ENCODE results near the gene ZRANB1. TPM values are rescaled to one million over a fixed set of nuclear protein-coding genes. Genes with fewer than 3 reads are reported as not detected.
"Not testable (repeated sequence)": the region's sequence is repeated elsewhere in the genome, so short reads cannot be mapped to it uniquely, and the experiment has no call there.

ZRANB1 gene
- total and polyA plus RNA-seq, 7 experiments from 2014 or later, result 7.3 to 26.4 (median 17.3) TPM

DNA sequence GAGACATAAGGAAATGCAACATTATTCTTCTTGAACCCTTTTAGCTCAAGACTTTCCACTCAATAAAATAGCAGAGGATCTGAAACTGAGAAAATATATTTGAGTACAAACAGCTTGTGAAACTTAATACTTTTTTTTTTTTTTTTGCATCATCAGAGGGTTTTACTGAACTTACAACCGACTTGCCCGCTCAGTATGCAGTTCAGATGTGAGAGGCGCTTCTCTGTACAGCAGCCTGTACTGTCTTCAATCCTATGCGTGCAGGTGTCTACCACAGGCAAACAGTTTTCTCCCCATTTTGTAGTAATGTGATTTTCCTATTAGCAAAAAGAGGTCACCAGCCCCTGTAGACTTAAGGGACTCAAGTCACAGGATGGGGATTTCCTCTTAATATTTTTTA lies 46.8 kb downstream of the ZRANB1 start:
- Mint-ChIP-seq H3K36me3 (peaks cover 11 to 41% (median 29%) of the 10 kb centered on the region in 5 donors), H3K27ac (peak overlapping the region in 5 of 9 donors; percentile 3 to 62 (median 28))
- H3K4me3 ChIP-seq (ENCODE audit: low read length); intact Hi-C loops (cut with micrococcal nuclease); H3K9me3 Mint-ChIP-seq; H3K27ac ChIP-seq (ENCODE audit: low read depth, low read length); ATAC-seq; H3K27me3 ChIP-seq (ENCODE audit: control insufficient read depth in 2 of 2, insufficient read depth in 2 of 2, low read length in 2 of 2); H3K9me3 ChIP-seq (ENCODE audit: control insufficient read depth in 2 of 3, low read length in 3 of 3); DNase-seq; H3K4me1 ChIP-seq (ENCODE audit: control insufficient read depth in 2 of 2, insufficient read depth in 2 of 2, low read length in 2 of 2); H3K4me1 Mint-ChIP-seq; H3K27me3 Mint-ChIP-seq; H3K4me3 Mint-ChIP-seq: not testable (repeated sequence)
- POLR2A ChIA-PET, result interaction anchor here (0.6 kb wide), 1 partner anchor 11 kb away, joined by 4 read pairs; no protein-coding TSS in a partner anchor
- peaks cover 0 to 29% (median 0%) of the 10 kb centered on the region in 3 experiments for H3K36me3 ChIP-seq (ENCODE audit: control insufficient read depth in 2 of 3, insufficient read depth in 3 of 3, low read length in 3 of 3)
- CTCF ChIA-PET, result interaction anchor here (0.7 kb wide), 1 partner anchor 10 kb away, joined by 3 read pairs; no protein-coding TSS in a partner anchor

DNA sequence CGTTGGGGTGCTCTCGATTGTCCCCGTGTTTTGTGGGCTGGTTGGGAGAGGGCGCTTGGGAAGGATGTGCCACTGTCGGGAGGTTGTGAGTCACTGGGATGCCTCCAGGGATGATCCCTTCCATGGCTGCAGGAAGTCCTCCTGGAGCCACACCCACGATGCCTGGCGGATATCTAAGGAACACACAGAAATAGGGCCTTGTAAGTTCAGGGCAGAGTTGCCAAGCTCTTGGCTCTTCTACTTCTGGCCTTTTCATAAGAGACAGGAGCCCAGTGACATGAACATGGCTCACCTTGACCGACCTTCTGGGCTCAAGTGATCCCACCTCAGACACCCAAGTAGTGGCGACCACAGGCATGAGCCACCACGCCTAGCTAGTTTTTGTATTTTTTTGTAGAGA lies 47.6 kb downstream of the ZRANB1 start:
- H3K4me3 Mint-ChIP-seq, result no peak overlapping the region
- H3K9me3 Mint-ChIP-seq, result no peaks in the 10 kb centered on the region
- intact Hi-C loops (cut with micrococcal nuclease), result no loop called here
- no peaks in the 10 kb centered on the region for H3K9me3 ChIP-seq (ENCODE audit: control insufficient read depth in 2 of 3, low read length in 3 of 3)
- ChIA-PET CTCF (no interaction called here), POLR2A (no interaction called here)
- no peaks in the 10 kb centered on the region for H3K4me1 Mint-ChIP-seq
- no peak overlapping the region for H3K4me3 ChIP-seq (ENCODE audit: low read length)
- peak overlapping the region in 2 of 9 donors; percentile 3 to 5 for H3K27ac Mint-ChIP-seq
- H3K27me3 Mint-ChIP-seq, result no peaks in the 10 kb centered on the region
- H3K27ac ChIP-seq (ENCODE audit: low read depth, low read length), result no peak overlapping the region
- ATAC-seq (no peak), DNase-seq (no peak)
- H3K36me3 ChIP-seq (ENCODE audit: control insufficient read depth in 2 of 3, insufficient read depth in 3 of 3, low read length in 3 of 3), result peaks cover 0 to 22% (median 0%) of the 10 kb centered on the region in 3 experiments
- H3K27me3 ChIP-seq (ENCODE audit: control insufficient read depth in 2 of 2, insufficient read depth in 2 of 2, low read length in 2 of 2), result no peaks in the 10 kb centered on the region
- peaks cover 7 to 41% (median 24%) of the 10 kb centered on the region in 5 donors for H3K36me3 Mint-ChIP-seq
- H3K4me1 ChIP-seq (ENCODE audit: control insufficient read depth in 2 of 2, insufficient read depth in 2 of 2, low read length in 2 of 2), result no peaks in the 10 kb centered on the region

DNA sequence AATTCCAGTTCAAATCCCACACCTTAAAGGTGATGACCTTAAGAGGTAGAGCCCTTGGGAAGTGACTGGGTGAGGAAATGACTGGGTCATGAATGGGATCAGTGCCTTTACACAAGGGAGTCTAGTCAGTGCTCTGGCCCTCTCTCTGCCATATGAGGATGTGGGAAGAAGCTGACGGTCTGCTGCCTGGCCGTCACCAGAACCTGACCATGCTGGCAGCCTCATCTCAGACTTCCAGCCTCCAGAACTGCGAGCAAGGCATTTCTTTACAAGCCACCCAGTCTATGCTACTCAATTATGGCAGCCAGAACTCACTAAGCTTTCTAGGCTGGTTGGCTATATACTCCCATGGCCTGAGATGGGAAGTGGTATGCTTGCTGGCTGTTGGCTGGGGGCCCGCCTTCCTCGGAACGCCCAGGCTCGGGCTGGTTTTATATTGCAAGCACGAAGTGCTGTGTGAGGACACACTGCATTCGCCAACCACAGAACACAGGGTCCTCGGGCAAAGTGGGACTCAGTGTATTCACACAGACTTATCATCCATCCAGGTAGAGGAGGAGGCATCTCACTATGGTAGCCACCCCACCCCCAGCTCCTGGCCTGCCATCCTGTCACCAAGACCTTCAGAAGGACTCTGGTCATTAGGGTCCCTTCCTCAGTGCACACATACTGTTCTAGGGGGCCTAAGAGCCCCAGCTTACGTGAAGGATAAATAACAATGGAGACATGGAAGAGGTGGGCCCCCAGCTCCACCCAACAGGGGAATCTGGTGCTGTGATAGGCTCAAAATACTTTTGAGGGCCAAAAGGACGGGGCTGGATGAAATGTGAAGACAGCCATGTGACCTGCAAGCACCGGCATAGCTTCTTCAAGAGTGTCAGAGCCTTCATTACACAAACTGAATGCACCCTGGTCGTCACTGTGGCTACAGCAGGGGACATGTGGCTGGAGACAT lies 49.0 kb downstream of the ZRANB1 start:
- DNase-seq, result peak in 1 of 9 donors; percentile 15

DNA sequence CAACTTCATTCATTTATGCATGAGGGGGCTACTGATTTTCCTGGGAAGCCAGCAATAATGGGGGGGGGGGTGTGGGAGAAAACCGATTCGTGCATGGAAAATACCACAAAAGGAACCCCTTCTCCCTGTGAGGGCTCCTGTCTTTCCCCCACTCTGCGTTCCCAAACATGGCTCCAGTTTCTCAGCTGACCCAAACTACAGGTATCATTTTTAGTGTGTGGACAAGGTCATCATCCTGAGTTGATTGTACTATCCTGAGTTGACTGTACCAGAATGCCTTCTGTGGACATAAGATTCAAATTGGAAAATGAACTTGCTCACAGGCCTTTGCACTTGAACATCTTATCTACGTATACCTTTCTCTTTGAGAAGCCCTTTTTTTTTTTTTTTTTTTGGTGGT lies 49.9 kb downstream of the ZRANB1 start:
- POLR2A ChIA-PET, result no interaction called here
- Mint-ChIP-seq H3K27ac (no peak overlapping the region), H3K4me3 (no peak overlapping the region), H3K4me1 (no peaks in the 10 kb centered on the region), H3K36me3 (peaks cover 3 to 26% (median 14%) of the 10 kb centered on the region in 5 donors), H3K27me3 (no peaks in the 10 kb centered on the region), H3K9me3 (peaks cover 0 to 1% (median 0%) of the 10 kb centered on the region in 11 donors)
- intact Hi-C loops (cut with micrococcal nuclease), result no loop called here
- Histone ChIP-seq H3K4me3 (ENCODE audit: low read length) (no peak overlapping the region), H3K27ac (ENCODE audit: low read depth, low read length) (no peak overlapping the region), H3K9me3 (ENCODE audit: control insufficient read depth in 2 of 3, low read length in 3 of 3) (no peaks in the 10 kb centered on the region), H3K36me3 (ENCODE audit: control insufficient read depth in 2 of 3, insufficient read depth in 3 of 3, low read length in 3 of 3) (peaks cover 0 to 6% (median 0%) of the 10 kb centered on the region in 3 experiments), H3K27me3 (ENCODE audit: control insufficient read depth in 2 of 2, insufficient read depth in 2 of 2, low read length in 2 of 2) (no peaks in the 10 kb centered on the region), H3K4me1 (ENCODE audit: control insufficient read depth in 2 of 2, insufficient read depth in 2 of 2, low read length in 2 of 2) (no peaks in the 10 kb centered on the region)
- ATAC-seq (no peak), DNase-seq (no peak)
- CTCF ChIA-PET, result no interaction called here

More for the DNA sequence above, 49.0 kb downstream of the ZRANB1 start:
- Mint-ChIP-seq H3K36me3 (peaks cover 3 to 32% (median 17%) of the 10 kb centered on the region in 5 donors), H3K4me3 (no peak overlapping the region), H3K27ac (peak overlapping the region in 1 of 9 donors; percentile 20), H3K27me3 (no peaks in the 10 kb centered on the region), H3K4me1 (no peaks in the 10 kb centered on the region), H3K9me3 (peaks cover 0 to 1% (median 0%) of the 10 kb centered on the region in 11 donors)
- no peaks in the 10 kb centered on the region for H3K27me3 ChIP-seq (ENCODE audit: control insufficient read depth in 2 of 2, insufficient read depth in 2 of 2, low read length in 2 of 2)
- ATAC-seq, result no peak
- intact Hi-C loops (cut with micrococcal nuclease), result no loop called here
- H3K4me1 ChIP-seq (ENCODE audit: control insufficient read depth in 2 of 2, insufficient read depth in 2 of 2, low read length in 2 of 2), result no peaks in the 10 kb centered on the region
- peaks cover 0 to 10% (median 0%) of the 10 kb centered on the region in 3 experiments for H3K36me3 ChIP-seq (ENCODE audit: control insufficient read depth in 2 of 3, insufficient read depth in 3 of 3, low read length in 3 of 3)
- H3K27ac ChIP-seq (ENCODE audit: low read depth, low read length), result no peak overlapping the region
- no peaks in the 10 kb centered on the region for H3K9me3 ChIP-seq (ENCODE audit: control insufficient read depth in 2 of 3, low read length in 3 of 3)
- no peak overlapping the region for H3K4me3 ChIP-seq (ENCODE audit: low read length)
- ChIA-PET CTCF (interaction anchor here (0.7 kb wide), 1 partner anchor 60 kb away, joined by 4 read pairs; no protein-coding TSS in a partner anchor), POLR2A (no interaction called here)

DNA sequence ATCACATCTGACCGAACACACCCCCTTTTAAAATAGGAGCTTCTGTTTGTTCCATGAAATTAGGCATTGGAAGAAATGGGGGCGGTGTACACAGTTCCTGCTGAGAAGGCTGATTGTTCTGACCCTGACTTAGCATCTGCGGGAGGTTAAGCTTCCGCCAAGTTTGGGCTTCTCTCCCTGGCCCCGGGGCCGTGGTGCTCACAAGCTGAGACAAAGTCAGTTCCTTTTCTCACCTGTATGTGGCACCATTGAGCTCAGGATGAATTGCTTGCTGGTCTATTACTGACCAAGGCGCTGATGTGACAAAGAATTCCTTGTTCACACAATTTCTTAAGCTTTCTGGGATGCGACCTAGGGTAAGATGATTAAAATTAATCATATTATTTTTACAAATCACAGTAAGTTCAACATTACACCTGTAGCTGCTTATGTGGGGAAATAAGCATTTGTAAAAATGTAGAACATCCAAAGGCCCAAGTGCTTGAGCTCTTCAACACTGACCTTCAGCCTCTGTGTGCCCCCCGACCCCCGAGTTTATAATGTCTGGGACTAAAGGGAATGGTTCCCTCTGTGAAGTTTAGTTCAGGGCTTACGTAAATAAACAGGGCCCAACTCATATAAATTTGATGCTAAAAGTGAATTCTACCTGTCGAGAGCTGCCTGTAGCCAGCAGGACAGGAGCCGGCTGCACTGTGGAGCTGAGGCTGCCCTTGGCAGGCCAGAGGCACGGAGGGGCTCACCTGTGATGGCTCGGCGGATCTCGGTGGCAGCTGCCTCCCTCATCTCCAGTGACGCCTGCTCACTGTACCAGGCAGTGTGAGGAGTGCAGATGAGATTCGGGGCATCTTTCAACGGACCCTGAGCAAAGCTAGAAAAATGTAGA lies 50.8 kb downstream of the ZRANB1 start:
- Mint-ChIP-seq H3K27ac (no peak overlapping the region), H3K4me1 (no peaks in the 10 kb centered on the region), H3K4me3 (no peak overlapping the region), H3K27me3 (no peaks in the 10 kb centered on the region), H3K9me3 (peaks cover 0 to 1% (median 0%) of the 10 kb centered on the region in 11 donors), H3K36me3 (peaks cover 0 to 22% (median 10%) of the 10 kb centered on the region in 5 donors)
- DNase-seq (peak in 2 of 9 donors; percentile 8 to 21), ATAC-seq (peak; percentile 72)
- intact Hi-C loops (cut with micrococcal nuclease), result no loop called here
- ChIA-PET POLR2A (no interaction called here), CTCF (no interaction called here)
- no peaks in the 10 kb centered on the region for H3K9me3 ChIP-seq (ENCODE audit: control insufficient read depth in 2 of 3, low read length in 3 of 3)
- peaks cover 0 to 4% (median 0%) of the 10 kb centered on the region in 3 experiments for H3K36me3 ChIP-seq (ENCODE audit: control insufficient read depth in 2 of 3, insufficient read depth in 3 of 3, low read length in 3 of 3)
- H3K27ac ChIP-seq (ENCODE audit: low read depth, low read length), result no peak overlapping the region
- H3K4me1 ChIP-seq (ENCODE audit: control insufficient read depth in 2 of 2, insufficient read depth in 2 of 2, low read length in 2 of 2), result no peaks in the 10 kb centered on the region
- H3K27me3 ChIP-seq (ENCODE audit: control insufficient read depth in 2 of 2, insufficient read depth in 2 of 2, low read length in 2 of 2), result no peaks in the 10 kb centered on the region
- no peak overlapping the region for H3K4me3 ChIP-seq (ENCODE audit: low read length)

DNA sequence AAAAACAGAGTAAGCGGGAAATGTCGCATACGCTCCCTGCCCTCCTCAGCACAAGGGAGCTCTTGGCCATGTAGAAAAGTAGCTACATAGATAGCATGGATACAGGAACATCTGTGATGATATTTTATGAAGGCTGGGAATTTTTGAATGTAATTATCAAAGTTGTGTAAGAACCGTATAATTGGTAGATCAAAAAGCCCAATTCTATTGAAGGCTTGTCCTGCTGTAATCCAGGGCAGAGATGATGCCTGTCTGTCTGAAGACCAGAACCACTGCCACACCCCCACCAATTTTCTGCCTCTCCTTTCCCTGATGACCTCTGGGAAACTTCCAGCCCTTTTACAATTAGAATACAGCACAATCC lies 51.4 kb downstream of the ZRANB1 start:
- no peak for ATAC-seq
- Histone ChIP-seq H3K4me1 (ENCODE audit: control insufficient read depth in 2 of 2, insufficient read depth in 2 of 2, low read length in 2 of 2) (no peaks in the 10 kb centered on the region), H3K27ac (ENCODE audit: low read depth, low read length) (no peak overlapping the region), H3K4me3 (ENCODE audit: low read length) (no peak overlapping the region), H3K36me3 (ENCODE audit: control insufficient read depth in 2 of 3, insufficient read depth in 3 of 3, low read length in 3 of 3) (peaks cover 0 to 4% (median 0%) of the 10 kb centered on the region in 3 experiments), H3K9me3 (ENCODE audit: control insufficient read depth in 2 of 3, low read length in 3 of 3) (no peaks in the 10 kb centered on the region), H3K27me3 (ENCODE audit: control insufficient read depth in 2 of 2, insufficient read depth in 2 of 2, low read length in 2 of 2) (no peaks in the 10 kb centered on the region)
- intact Hi-C loops (cut with micrococcal nuclease), result no loop called here
- no peak overlapping the region for H3K27ac Mint-ChIP-seq
- CTCF ChIA-PET, result no interaction called here
- no peaks in the 10 kb centered on the region for H3K4me1 Mint-ChIP-seq
- H3K9me3 Mint-ChIP-seq, result peaks cover 0 to 1% (median 0%) of the 10 kb centered on the region in 11 donors
- DNase-seq, result no peak
- peaks cover 0 to 21% (median 8%) of the 10 kb centered on the region in 5 donors for H3K36me3 Mint-ChIP-seq
- POLR2A ChIA-PET, result no interaction called here
- H3K27me3 Mint-ChIP-seq, result no peaks in the 10 kb centered on the region
- H3K4me3 Mint-ChIP-seq, result no peak overlapping the region
